Central memory CD8-positive, alpha-beta T cell (primary cell): Measurements from ENCODE around the gene S100PBP.
"Not testable (repeated sequence)": the region's sequence is repeated elsewhere in the genome, so short reads cannot be mapped to it uniquely, and the experiment has no call there.

Source experiments
- ATAC-seq: fragments of 150-1000 bp; cut with Tn5 transposase; replicated peaks from 2 replicates; pipeline ENCODE4 v1.10.0; 2022; ENCODE audit warnings: mild to moderate bottlenecking, moderate FRiP score, moderate number of reproducible peaks; ENCODE audit not compliant: poor library complexity, severe bottlenecking; ENCODE audit errors: extremely low read depth
- DNase-seq, 2 donors: peaks; one replicate each; pipeline ENCODE4 v3.0.0; 2021; ENCODE audit warnings: low spot score in 2 of 2
- H3K27ac Mint-ChIP-seq: one replicate; pipeline ENCODE4 v1.8.0; 2022; ENCODE audit warnings: low read depth, mild to moderate bottlenecking, moderate library complexity, mixed read lengths
- H3K27me3 Mint-ChIP-seq: one replicate; pipeline ENCODE4 v1.8.0; 2022; ENCODE audit warnings: mixed read lengths
- H3K36me3 Mint-ChIP-seq: one replicate; pipeline ENCODE4 v1.8.0; 2022; ENCODE audit warnings: mild to moderate bottlenecking, moderate library complexity, mixed read lengths; ENCODE audit not compliant: insufficient read depth
- H3K4me1 Mint-ChIP-seq: one replicate; pipeline ENCODE4 v1.8.0; 2022; ENCODE audit warnings: mixed read lengths
- H3K4me3 Mint-ChIP-seq: one replicate; pipeline ENCODE4 v1.8.0; 2022; ENCODE audit warnings: mild to moderate bottlenecking, moderate library complexity, mixed read lengths
- H3K9me3 Mint-ChIP-seq: one replicate; pipeline ENCODE4 v1.8.0; 2022; ENCODE audit warnings: mixed read lengths

Gene S100PBP

GRCh38 chr1:32898958-32899357 lies 81.5 kb downstream of the S100PBP start:
- H3K4me1 Mint-ChIP-seq: peaks cover 5% of the 10 kb centered on the region

DNA sequence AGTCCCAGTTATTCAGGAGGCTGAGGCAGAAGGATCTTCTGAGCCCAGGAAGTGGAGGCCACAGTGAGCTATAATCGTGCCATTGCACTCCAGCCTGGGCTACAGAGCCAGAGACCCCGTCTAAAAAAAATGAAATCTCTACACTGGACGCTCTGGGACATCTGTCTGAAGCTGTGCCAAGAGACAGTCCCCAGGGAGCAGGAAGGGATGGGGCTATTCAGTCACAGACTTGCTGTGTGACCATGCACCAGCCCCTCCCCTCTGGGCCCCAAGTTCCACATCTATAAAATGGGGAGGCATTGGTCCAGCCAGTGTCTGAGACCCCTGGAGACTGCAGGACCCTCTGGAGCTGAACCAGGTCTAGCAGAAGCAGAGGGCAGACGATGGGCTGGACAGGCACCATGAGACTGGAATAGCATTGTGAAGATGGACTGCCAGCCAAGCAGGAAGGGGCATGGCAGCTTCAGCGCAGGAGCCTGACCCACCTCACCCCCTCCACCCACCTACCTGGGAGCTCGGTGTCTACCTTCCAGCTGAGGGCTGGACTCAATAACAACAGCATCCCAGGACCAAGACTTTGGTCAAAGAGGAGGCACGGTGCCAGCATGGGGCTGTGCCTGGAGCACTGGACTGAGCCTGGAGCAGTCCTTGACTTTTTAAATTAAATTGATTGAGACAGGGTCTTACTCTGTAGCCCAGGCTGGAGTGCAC lies 82.3 kb downstream of the S100PBP start:
- Mint-ChIP-seq H3K4me3 (no peak overlapping the region), H3K27ac (no peak overlapping the region)
- no peak for ATAC-seq

More at GRCh38 chr1:32898958-32899357, 81.5 kb downstream of the S100PBP start:
- DNase-seq (no peak), ATAC-seq (no peak)
- Mint-ChIP-seq H3K9me3 (no peaks in the 10 kb centered on the region), H3K27me3 (peaks cover 71% of the 10 kb centered on the region), H3K4me3 (no peak overlapping the region), H3K36me3 (peaks cover 9% of the 10 kb centered on the region), H3K27ac (no peak overlapping the region)

DNA sequence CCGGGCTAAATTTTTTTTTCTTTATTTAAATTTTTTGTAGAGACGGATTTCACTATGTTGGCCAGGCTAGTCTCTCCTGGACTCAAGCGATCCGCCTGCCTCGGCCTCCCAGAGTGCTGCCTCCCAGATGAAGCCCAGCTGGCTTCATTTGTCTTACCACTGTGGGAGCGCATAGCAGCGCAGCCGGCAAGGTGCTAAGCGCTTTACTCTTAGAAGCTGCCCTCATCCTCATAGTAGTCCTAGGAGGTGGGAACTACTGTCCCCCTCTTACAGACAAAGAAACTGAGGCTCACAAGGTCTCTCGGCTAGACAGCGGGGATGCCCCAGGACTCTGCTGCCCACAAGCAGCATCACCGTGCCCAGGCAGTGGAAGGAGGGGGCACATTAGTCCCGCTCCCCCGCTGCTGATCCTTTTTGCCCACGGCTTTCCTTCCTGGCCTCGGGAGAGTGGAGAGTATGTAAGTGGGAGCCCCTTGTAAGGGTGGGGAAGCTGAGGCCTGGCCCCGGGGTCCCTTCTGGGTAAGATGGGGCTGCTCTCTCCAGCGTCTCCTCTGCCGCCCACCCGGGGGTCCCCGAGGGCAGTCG lies 83.0 kb downstream of the S100PBP start:
- Mint-ChIP-seq H3K36me3 (peaks cover 9% of the 10 kb centered on the region), H3K9me3 (no peaks in the 10 kb centered on the region), H3K27me3 (peaks cover 64% of the 10 kb centered on the region), H3K4me1 (peaks cover 5% of the 10 kb centered on the region), H3K27ac (no peak overlapping the region), H3K4me3 (peak overlapping the region; percentile 77)
- no peak for DNase-seq
- no peak for ATAC-seq

More for the DNA sequence above, 82.3 kb downstream of the S100PBP start:
- peaks cover 9% of the 10 kb centered on the region for H3K36me3 Mint-ChIP-seq
- peaks cover 70% of the 10 kb centered on the region for H3K27me3 Mint-ChIP-seq
- DNase-seq: no peak
- H3K4me1 Mint-ChIP-seq: peaks cover 5% of the 10 kb centered on the region
- no peaks in the 10 kb centered on the region for H3K9me3 Mint-ChIP-seq

GRCh38 chr1:32900956-32901822 lies 83.7 kb downstream of the S100PBP start, which contains the start of gene TMEM54:
TSS of gene TMEM54 (minus strand) at chr1:32901389. CDS start at chr1:32901238, 151 bp downstream.
- Mint-ChIP-seq H3K27me3 (peaks cover 57% of the 10 kb centered on the region), H3K9me3 (no peaks in the 10 kb centered on the region), H3K36me3 (peaks cover 9% of the 10 kb centered on the region), H3K4me1 (peaks cover 5% of the 10 kb centered on the region), H3K27ac (no peak within 1 kb of the TSS), H3K4me3 (peak within 1 kb of the TSS; percentile 77)
- DNase-seq (no peak), ATAC-seq (peak; percentile 43)

- no peak for ATAC-seq
- Mint-ChIP-seq H3K36me3 (peaks cover 9% of the 10 kb centered on the region), H3K27me3 (peaks cover 49% of the 10 kb centered on the region), H3K9me3 (no peaks in the 10 kb centered on the region), H3K27ac (no peak overlapping the region), H3K4me3 (peak overlapping the region; percentile 74), H3K4me1 (peaks cover 5% of the 10 kb centered on the region)
- no peak for DNase-seq
These were observed 84.5 kb downstream of the S100PBP start for GRCh38 chr1:32901823-32902534.

DNA sequence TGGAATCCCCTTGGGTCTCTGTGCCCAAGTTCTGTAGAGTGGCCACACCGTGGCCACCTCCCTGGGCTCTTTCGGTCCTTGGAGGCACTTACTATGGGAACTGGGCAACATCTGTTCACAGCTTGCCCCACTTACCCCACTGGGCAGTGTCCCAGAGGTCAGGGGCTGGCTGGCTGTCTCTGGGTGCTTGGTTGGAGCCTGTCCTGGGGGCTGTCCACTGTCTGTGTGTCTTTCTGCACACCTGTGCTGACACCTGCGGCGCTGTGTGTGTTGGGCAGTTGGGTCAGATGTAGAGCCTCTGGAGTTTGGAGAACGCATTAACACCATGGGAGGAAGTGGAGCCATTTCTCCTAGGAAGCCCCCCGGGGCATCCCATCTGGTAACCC lies 85.1 kb downstream of the S100PBP start:
- no peak for DNase-seq
- no peak for ATAC-seq
- Mint-ChIP-seq H3K36me3 (peaks cover 9% of the 10 kb centered on the region), H3K9me3 (no peaks in the 10 kb centered on the region), H3K27ac (no peak overlapping the region), H3K27me3 (peaks cover 44% of the 10 kb centered on the region), H3K4me1 (peaks cover 5% of the 10 kb centered on the region), H3K4me3 (peak overlapping the region; percentile 74)

GRCh38 chr1:32903991-32904785 lies 86.7 kb downstream of the S100PBP start:
- no peak overlapping the region for H3K4me3 Mint-ChIP-seq
- peaks cover 5% of the 10 kb centered on the region for H3K4me1 Mint-ChIP-seq
- H3K9me3 Mint-ChIP-seq: no peaks in the 10 kb centered on the region
- peaks cover 30% of the 10 kb centered on the region for H3K27me3 Mint-ChIP-seq
- no peak overlapping the region for H3K27ac Mint-ChIP-seq
- H3K36me3 Mint-ChIP-seq: peaks cover 9% of the 10 kb centered on the region
- ATAC-seq (no peak), DNase-seq (no peak)

GRCh38 chr1:32904797-32905196 lies 87.3 kb downstream of the S100PBP start:
- Mint-ChIP-seq H3K9me3 (no peaks in the 10 kb centered on the region), H3K27ac (no peak overlapping the region), H3K27me3 (peaks cover 29% of the 10 kb centered on the region), H3K4me1 (peaks cover 5% of the 10 kb centered on the region), H3K36me3 (peaks cover 9% of the 10 kb centered on the region), H3K4me3 (no peak overlapping the region)
- no peak for ATAC-seq
- DNase-seq: no peak

DNA sequence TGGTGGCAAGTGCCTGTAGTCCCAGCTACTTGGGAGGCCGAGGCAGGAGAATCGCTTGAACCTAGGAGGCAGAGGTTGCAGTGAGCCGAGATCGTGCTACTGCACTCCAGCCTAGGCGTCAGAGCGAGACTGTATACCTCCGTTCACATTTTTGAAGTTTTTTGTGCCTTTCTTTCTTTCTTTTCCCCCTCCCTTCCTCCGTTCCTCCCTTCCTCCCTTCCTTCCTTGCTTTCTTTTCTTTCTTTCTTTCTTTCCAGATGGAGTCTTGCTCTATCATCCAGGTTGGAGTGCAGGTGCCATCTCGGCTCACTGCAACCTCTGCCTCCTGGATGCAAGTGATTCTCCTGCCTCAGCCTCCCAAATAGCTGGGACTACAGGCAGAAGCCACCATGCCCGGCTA lies 88.1 kb downstream of the S100PBP start:
- not testable (repeated sequence) for H3K9me3 Mint-ChIP-seq, H3K27ac Mint-ChIP-seq, ATAC-seq, H3K4me1 Mint-ChIP-seq, H3K36me3 Mint-ChIP-seq, H3K4me3 Mint-ChIP-seq, DNase-seq
- peaks cover 22% of the 10 kb centered on the region for H3K27me3 Mint-ChIP-seq

- H3K27me3 Mint-ChIP-seq: peaks cover 16% of the 10 kb centered on the region
- peaks cover 5% of the 10 kb centered on the region for H3K36me3 Mint-ChIP-seq
- DNase-seq (no peak), ATAC-seq (no peak)
- H3K4me3 Mint-ChIP-seq: no peak overlapping the region
- H3K9me3 Mint-ChIP-seq: no peaks in the 10 kb centered on the region
- H3K27ac Mint-ChIP-seq: no peak overlapping the region
- no peaks in the 10 kb centered on the region for H3K4me1 Mint-ChIP-seq
These were observed 89.2 kb downstream of the S100PBP start for GRCh38 chr1:32906654-32907053.

DNA sequence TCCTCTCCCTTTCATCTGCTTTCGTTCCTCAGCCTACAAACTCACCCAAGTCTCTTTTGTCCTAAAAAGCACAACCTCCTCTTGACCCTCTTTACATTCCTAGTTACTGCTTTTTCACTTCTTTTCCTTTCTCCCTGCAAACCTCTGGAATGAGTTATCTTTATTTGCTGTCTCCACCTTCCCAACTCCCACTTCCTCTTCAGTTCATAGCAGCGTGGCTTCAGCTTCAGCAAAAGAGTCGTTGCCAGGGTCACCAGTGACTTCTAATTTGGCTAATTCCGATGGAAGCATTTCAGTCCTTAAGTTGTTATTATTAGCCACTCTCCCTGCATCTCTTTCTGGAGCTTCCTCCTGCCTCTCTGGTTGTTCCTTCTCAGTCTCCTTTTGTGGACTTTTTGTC lies 90.0 kb downstream of the S100PBP start:
- H3K9me3 Mint-ChIP-seq: no peaks in the 10 kb centered on the region
- no peak overlapping the region for H3K4me3 Mint-ChIP-seq
- no peak for ATAC-seq
- no peak overlapping the region for H3K27ac Mint-ChIP-seq
- H3K27me3 Mint-ChIP-seq: peaks cover 8% of the 10 kb centered on the region
- DNase-seq: no peak
- peaks cover 2% of the 10 kb centered on the region for H3K36me3 Mint-ChIP-seq
- no peaks in the 10 kb centered on the region for H3K4me1 Mint-ChIP-seq
